Caki2 (cell line): Measurements from ENCODE around the gene MROH2A. TPM values are rescaled to one million over a fixed set of nuclear protein-coding genes. Genes with fewer than 3 reads are reported as not detected.
A peak's percentile ranks its signal among the peaks of the same experiment; 100 is the strongest.
"Not testable (repeated sequence)": the region's sequence is repeated elsewhere in the genome, so short reads cannot be mapped to it uniquely, and the experiment has no call there.

ENCODE experiments used
- DNase-seq: peaks from one replicate; pipeline ENCODE4 v3.0.0-alpha.2; 2015; ENCODE audit warnings: low read depth
- in situ Hi-C: cut with HindIII; loops from 2 replicates; pipeline ENCODE4 v1.10.0; 2016; ENCODE audit warnings: low sequenced_read_pairs, low pct_unique_long_range_greater_than_20kb, mixed read lengths
- total RNA-seq: library from RNA; depleted of rRNA; stranded (reverse); fragments of >200 nt; shearing (Covaris generic); gene quantifications from 2 replicates; pipeline ENCODE4 v1.2.3, GENCODE V29; 2014; ENCODE audit warnings: low replicate concordance; rRNA removed

Gene MROH2A, protein sequence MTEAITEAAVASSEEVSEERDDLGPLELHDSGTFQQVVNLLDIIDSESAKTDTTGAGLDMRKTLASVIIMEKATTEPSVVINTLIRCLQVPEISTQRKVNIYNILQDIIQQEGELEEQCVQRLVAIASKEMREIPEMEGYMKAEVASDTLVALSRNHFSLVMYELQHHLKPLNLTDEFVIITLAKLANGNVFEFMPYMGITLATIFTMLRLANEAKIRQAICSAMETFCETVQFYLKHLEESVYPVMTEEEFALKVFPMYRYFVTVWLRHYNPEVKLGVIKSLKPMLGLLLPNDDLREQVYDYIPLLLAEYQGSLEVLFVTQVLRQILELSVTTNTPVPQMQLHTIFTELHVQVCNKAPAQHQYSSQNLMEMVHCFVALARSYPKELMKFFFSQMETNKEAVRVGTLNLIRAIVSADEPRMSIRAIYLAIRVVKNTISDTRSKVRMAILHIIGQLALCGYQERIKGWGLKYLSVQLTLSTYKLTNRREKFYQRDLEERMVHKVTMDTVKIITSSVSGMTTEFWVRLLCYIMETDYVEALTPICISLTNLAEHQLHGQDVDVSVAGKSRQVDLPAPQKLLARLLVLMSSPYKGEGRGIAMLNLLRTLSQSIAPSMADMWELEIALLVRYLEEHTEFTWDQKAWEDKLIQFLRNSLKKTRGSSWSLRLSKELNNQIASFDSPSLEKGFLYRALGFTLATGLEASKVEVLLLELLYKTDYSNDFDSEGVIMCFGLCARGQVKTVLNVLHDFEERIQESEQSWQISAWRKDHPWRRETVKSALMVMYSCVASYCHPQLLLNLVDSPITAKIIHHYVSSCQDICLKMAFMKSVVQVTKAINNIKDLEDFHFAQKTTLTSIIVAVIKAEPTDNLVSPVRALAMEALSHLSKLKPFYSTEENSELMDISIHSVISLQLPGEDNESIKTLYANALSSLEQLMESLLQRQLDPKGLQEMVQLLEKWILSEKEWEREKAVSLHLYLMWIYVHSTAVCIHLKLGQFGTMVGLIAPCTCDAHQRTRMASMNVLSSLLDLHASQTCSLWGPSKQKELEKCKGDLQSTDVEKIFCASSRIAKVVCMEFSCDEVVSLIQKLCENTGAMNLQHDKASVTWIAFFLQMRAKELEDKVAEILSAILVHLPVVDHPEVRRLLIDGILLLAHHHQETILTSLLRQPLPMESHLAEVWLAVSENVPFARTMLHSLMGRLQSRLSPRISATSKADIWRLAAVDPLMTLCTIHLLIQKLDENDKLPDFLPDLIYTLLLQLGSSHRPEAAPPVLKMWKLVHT (N-terminal part only)
- total RNA-seq, result not detected in 2 replicates

DNA sequence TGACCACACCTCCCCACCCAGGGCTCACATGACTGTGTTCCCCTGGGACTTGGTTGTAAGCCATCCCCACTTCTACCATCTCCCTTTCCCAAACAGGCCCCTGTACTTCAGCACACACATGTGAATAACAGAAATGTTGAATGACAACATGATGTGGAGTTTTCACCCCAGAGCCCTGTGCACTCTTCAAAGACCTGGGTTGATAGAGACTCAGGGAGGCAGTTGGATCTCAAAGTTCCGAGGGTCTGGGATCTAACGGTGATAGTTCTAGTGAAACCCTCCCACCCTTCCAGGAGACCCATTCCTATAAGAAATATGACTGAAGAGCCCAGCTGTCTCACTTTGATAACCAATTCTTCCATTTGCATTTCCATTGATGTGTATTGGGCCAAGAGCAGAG is at the start of gene MROH2A:
TSS of gene MROH2A (plus strand) at position 301 of the 400 bp plus-strand sequence. CDS start 1,029 bp downstream, outside the sequence.
- in situ Hi-C loops, result no loop called here
- no peak for DNase-seq

DNA sequence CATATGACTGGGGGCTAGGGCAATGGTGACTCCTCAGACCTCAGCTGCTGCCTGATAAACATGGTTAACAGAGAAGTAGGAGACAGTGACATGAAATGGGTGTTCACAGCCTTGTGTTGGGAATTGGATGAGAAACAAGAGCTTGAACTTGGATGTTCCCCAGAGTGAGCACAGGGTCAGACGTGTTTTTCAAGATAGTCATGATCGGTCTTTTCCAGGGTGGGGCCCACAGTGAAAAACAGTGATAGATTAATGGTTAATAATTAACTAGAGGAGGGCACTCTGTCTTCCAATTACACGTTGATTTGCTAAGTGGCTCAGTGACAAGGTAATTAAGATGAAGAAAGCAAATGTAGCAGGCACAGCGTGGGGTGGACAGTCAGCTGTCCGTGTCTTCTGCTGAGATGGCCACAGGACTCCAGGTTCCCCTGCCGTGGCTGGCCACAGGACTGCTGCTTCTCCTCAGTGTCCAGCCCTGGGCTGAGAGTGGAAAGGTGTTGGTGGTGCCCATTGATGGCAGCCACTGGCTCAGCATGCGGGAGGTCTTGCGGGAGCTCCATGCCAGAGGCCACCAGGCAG is 49.3 kb upstream of the MROH2A start, which contains the start of gene UGT1A3:
TSS of gene UGT1A3 (plus strand) at position 320 of the 579 bp plus-strand sequence. CDS start at position 405, 85 bp downstream.
- in situ Hi-C loops, result no loop called here
- peak; percentile 61 for DNase-seq

DNA sequence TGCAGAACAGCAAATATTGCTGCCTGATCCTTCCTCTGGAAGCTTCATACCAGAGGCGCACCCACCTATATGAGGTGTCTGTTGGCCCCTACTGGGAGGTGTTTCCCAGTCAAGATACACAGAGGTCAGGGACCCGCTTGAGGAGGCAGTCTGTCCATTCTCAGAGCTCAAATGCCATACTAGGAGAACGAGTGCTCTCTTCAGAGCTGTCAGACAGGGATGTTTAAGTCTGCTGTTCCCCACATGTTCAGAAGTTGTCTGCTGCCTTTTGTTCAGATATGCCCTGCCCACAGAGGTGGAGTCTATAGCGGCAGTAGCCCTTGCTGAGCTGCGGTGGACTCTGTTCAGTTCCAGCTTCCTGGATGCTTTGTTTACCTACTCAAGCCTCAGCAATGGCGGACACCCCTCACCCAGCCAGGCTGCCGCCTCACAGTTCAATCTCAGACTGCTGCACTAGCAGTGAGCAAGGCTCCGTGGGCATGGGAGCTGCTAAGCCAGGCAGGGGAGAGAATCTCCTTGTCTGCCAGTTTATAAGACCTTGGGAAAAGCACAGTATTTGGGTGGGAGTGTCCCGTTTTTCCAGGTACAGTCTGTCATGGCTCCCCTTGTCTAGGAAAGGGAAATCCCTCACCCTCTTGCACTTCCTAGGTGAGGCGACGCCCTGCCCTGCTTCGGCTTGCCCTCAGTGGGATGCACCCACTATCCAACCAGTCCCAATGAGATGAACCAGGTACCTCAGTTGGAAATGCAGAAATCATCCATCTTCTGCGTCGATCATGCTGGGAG is 41.1 kb upstream of the MROH2A start:
- in situ Hi-C loops, DNase-seq: not testable (repeated sequence)

DNA sequence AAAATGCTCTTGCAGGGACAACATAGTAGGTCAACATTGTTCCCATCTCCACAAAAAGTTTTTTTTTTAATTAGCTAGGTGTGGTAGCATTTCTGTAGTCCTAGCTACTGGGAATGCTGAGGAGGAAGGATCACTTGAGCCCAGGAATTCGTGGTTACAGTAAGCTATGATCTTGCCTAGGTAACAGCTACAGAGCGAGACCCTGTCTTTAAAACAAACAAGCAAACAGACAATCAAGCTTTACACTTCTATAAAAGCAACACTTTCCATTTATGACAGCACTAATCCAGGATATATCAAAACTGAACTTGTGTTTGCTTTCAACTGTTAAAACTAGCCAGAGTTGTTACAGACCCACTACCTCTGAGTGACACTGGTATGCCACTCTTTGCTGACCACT is 37.3 kb upstream of the MROH2A start:
- in situ Hi-C loops, result no loop called here
- DNase-seq, result no peak

DNA sequence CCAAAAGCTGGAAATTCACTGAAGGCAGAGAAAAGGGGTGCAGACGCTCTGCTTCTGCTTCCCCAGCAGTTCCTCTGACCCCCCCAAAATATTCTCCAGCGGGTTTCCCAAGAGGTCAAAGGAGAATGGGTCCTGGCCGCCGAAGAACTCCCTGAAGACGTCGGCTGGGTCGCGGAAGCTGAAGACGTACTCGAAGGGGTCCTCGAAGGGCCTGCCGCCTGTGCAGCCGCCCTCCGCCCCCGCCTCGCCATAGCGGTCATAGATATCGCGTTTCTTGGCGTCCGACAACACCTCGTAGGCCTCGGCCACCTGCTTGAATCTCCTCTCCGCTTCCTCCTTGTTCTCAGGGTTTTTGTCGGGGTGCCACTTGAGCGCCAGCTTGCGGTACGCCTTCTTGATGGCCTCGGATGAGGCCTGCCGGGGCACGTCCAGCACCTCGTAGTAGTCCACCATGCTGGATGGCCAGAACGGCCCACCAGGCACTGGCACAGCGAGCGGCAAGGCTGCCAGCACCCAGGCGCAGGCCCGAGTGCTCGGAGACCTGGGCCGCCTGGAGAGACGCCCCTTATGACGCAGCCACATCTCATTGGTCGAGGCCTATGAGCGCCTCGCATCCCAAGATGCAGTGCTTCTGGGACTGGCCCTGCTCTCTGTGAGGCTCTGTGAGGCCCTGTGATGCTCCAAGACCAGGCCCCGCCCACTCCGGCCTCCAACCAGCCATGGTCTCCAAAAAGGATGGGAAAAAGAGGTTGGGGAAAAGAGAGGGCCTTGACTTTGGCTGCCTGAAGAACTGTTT is 34.5 kb upstream of the MROH2A start:
- in situ Hi-C loops, result no loop called here
- no peak for DNase-seq

DNA sequence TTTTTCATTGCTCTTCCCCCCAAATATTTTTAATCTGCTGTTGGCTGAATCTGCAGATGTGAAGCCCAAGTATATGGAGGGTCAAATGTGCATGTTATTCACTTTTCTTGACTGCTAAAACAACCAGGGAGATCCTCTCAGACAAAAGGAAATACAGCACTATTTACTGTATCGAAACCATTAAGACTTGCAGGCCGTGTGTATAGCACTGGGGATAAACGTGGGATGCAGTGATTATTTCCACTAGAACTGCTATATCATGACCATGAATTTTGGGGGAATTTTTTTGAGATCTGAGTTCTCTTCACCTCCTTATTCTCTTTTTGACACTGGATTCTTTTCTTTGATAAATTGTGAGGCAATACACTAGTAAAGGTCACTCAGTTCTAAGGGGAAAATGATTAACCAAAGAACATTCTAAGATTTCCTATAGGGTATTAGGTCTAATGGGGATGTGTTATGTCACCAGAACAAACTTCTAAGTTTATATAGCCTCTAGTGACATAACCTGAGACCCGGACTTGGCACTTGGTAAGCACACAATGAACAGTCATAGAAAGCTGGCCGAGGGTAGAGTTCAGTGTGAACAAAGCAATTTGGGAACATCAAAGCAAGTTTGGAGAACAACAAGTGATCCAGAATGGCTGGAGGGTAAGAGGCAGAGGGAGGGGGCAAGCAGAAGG is 32.9 kb upstream of the MROH2A start:
- in situ Hi-C loops, result no loop called here
- no peak for DNase-seq

DNA sequence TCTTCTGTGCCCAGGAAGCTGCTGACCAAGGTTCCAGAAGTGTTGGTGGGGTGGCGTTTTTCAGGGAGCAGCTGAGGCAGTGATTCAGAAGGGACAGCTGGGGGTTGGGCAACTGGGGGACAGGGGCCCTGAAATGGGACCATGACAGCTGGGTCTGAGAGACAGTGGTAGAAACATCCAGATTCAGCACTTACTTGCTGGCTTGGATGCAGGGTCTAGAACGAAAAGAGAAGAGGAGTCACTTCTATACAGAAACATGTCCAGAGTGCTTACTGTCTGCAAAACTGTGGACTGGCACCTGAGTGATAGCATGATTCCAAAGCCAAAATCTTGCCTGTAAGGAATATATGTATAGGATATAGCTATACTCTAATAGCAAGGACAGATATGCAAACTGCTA is 32.3 kb upstream of the MROH2A start:
- DNase-seq, in situ Hi-C loops: not testable (repeated sequence)

DNA sequence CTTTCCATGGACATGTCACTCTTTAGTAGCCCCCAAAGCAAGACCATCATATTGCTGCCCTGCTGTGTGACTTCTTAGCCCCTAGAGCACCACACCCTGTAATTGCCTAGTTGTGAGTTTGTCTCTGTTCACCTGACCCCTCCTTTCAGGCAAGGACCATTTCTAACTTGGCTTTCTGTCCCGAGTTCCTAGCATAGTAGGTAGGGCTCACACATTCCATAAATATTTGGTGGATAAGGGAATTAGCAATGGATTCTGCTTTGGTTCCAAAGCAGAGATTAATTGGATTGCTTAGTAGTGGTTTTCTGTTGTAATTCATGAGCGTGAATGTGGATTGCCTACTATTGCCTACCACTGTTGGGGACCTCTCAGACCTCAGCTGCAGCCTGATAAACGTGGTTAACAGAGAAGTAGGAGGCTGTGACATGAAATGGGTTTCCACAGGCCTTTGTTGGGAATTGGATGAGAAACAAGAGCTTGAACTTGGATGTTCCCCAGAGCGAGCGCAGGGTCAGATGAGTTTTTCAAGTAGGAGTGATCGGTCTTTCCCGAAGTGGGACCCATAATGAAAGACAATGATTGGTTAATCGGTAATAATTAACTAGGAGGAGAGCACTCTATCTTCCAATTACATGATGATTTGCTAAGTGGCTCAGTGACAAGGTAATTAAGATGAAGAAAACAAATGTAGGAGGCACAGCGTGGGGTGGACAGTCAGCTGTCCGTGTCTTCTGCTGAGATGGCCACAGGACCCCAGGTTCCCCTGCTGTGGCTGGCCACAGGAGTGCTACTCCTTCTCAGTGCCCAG is 31.5 kb upstream of the MROH2A start:
- DNase-seq, result no peak
- in situ Hi-C loops, result no loop called here

DNA sequence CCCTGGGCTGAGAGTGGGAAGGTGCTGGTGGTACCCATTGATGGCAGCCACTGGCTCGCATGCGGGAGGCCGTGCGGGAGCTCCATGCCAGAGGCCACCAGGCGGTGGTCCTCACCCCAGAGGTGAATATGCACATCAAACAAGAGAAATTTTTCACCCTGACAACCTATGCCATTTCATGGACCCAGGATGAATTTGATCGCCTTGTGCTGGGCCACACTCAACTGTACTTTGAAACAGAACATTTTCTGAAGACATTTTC is 30.9 kb upstream of the MROH2A start:
- in situ Hi-C loops, result no loop called here
- no peak for DNase-seq

DNA sequence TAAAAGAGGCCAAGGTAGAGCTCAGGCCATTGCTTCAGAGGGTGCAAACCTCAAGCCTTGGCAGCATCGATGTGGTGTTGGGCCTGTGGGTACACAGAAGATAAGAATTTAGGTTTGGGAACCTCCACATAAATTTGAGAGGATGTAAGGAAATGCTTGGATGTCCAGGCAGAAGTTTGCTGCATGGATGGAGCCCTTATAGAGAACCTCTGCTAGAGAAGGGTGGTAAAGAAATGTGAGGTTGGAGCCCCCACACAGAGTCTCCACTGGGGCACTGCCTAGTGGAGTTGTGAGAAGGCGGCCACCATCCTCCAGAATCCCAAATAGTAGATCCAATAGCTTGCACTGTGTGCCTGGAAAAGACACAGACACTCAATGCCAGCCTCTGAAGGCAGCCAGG is 27.4 kb upstream of the MROH2A start:
- in situ Hi-C loops, DNase-seq: not testable (repeated sequence)

DNA sequence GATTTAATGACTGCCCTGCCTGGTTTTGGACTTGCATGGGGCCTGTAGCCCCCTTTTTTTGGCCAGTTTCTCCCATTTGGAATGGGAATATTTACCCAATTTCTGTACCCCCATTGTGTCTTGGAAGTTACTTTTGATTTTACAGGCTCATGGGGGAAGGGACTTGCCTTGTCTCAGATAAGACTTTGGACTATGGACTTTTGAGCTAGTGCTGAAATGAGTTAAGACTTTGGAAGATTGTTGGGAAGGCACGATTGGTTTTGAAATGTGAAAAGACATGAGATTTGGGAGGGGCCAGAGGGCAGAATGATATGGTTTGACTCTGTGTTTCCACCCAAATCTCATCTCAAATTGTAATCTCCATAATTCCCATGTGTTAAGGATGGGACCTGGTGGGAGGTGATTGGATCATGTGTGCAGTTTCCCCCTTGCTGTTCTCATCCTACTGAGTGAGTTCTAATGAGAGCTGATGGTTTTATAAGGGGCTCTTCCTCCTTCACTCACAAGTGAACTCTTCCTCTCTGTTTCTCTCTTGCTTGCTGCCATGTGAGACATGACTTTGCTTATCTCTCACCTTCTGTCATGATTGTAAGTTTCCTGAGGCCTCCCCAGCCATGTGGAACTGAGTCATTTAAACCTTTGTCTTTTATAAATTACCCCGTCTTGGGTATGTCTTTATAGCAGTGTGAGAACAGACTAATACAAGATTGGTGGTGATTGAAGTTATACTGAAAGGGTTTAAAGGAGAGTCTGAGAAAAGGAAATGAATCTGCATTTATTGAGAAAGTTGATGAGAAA is 26.7 kb upstream of the MROH2A start:
- DNase-seq, in situ Hi-C loops: not testable (repeated sequence)

DNA sequence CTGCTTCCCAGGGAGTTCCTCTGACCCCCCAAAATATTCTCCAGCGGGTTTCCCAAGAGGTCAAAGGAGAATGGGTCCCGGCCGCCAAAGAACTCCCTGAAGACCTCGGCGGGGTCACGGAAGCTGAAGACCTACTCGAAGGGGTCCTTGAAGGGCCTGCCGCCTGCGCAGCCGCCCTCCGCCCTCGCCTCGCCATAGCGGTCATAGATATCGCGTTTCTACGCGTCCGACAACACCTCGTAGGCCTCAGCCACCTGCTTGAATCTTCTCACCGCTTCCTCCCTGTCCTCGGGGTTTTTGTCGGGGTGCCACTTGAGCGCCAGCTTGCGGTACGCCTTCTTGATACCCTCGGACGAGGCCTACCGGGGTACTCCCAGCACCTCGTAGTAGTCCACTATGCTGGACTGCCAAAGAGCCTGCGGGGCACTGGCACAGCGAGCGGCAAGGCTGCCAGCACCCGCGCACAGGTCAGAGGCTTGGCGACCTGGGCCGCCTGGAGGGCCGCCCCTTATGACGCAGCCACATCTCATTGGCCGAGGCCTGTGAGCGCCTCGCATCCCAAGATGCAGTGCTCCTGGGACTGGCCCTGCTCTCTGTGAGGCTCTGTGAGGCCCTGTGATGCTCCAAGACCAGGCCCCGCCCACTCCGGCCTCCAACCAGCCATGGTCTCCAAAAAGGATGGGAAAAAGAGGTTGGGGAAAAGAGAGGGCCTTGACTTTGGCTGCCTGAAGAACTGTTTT is 23.1 kb upstream of the MROH2A start:
- in situ Hi-C loops, result no loop called here
- DNase-seq, result no peak

DNA sequence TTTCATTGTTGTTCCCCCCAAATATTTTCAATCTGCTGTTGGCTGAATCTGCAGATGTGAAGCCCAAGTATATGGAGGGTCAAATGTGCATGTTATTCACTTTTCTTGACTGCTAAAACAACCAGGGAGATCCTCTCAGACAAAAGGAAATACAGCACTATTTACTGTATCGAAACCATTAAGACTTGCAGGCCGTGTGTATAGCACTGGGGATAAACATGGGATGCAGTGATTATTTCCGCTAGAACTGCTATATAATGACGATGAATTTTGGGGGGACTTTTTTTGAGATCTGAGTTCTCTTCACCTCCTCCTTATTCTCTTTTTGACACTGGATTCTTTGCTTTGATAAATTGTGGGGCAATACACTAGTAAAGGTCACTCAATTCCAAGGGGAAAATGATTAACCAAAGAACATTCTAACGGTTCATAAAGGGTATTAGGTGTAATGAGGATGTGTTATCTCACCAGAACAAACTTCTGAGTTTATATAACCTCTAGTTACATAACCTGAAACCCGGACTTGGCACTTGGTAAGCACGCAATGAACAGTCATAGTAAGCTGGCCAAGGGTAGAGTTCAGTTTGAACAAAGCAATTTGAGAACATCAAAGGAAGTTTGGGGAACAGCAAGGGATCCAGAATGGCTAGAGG is 21.6 kb upstream of the MROH2A start:
- no peak for DNase-seq
- in situ Hi-C loops, result no loop called here

DNA sequence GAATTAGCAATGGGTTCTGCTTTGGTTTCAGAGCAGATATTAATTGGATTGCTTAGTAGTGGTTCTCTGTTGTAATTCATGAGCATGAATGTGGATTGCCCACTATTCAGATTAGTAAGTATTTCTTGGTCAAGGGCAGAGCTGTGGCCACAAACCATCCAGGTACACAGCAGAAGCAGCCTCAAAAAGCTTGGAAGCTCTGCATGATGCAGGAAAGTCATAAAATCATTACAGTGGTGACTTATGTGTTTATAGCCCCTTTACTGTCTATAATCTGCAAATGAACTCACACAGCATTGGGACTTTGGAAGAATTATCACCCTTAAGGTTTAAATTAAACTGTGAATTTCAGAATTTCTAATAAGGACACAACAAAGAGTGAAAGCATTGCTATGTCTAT is 20.0 kb upstream of the MROH2A start:
- in situ Hi-C loops, result no loop called here
- DNase-seq, result no peak
